H1 (cell line): ENCODE results near the gene ARMC9. TPM values are rescaled to one million over a fixed set of nuclear protein-coding genes. Genes with fewer than 3 reads are reported as not detected.

Experiments
- EGR1 ChIP-seq: IDR thresholded peaks from 2 replicates; pipeline ENCODE4 v1.6.1; 2011; ENCODE audit warnings: low read depth, low read length, borderline replicate concordance
- GABPA ChIP-seq: IDR thresholded peaks from 2 replicates; pipeline ENCODE4 v1.6.1; 2011; ENCODE audit warnings: mild to moderate bottlenecking, low read length, moderate library complexity, borderline replicate concordance; ENCODE audit not compliant: insufficient read depth
- JUND ChIP-seq: IDR thresholded peaks from 2 replicates; pipeline ENCODE4 v1.6.1; 2011; ENCODE audit warnings: mild to moderate bottlenecking, improper control_type of control experiment, low read length
- PHF8 ChIP-seq: fragments of 200-600 bp; sonication (generic); conservative IDR thresholded peaks from 2 replicates; pipeline ENCODE4 v1.7.1; 2012; ENCODE audit warnings: low read depth, mild to moderate bottlenecking, inconsistent platforms, low read length, moderate library complexity
- POLR2AphosphoS5 ChIP-seq: IDR thresholded peaks from 2 replicates; pipeline ENCODE4 v1.6.1; 2011; ENCODE audit warnings: low read depth, low read length
- ZNF274 ChIP-seq: IDR thresholded peaks from 2 replicates; pipeline ENCODE4 v1.7.0; 2012; ENCODE audit warnings: low read length, borderline replicate concordance; ENCODE audit errors: extremely low read depth
- polyA plus RNA-seq, 7 experiments: library from polyadenylated mRNA; depleted of rRNA in 3 of 7; stranded (reverse) in 5 of 7; unstranded in 2 of 7; fragments of >200 nt in 5 of 7; fragments of 200-250 nt in 2 of 7; gene quantifications; 1 replicate in 5 of 7; 2 replicates in 1 of 7; 4 replicates in 1 of 7; pipeline versions ENCODE4 v1.2.1 to v1.2.3, GENCODE V29; 2011 to 2013; ENCODE audit warnings: missing spikeins in 2 of 7, mixed read lengths in 2 of 7
- total RNA-seq: library from RNA; stranded (reverse); fragmentation: NEBNext Ultra II Directional; extraction: Animal tissue kit (Norgen Biotek cat#: 25700); gene quantifications from 2 replicates; pipeline ENCODE4 v1.2.1, GENCODE V29; 2021

Gene ARMC9
- total and polyA plus RNA-seq, 2 of the 8 experiments (the other 6 are each of a cell fraction or from before 2014, with no cell fraction given): 23.2 to 36.1 TPM

DNA sequence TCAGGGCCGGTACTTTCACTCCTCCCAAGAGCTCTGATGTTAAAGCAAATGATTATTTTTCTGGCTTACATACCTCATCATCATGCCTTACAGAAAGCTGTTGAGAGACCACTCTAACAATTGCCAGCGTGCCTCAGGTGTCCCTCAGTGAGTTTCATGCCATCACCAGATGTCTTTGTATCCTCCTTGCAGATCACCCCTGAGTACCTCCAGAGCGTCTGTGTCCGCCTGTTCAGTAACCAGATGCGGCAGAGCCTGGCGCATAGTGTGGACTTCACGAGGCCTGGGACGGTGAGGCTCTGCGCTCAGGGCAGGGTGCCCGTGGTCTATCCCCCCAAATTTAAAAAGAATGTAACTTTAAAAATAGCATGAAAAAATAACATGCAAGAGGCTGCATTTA, 41.3 kb downstream of the ARMC9 start (continued):
- TF ChIP-seq EGR1: no peak
- TF ChIP-seq ZNF274: no peak
- TF ChIP-seq POLR2AphosphoS5: no peak
- no peak for TF ChIP-seq PHF8
- no peak for TF ChIP-seq GABPA
- TF ChIP-seq JUND: no peak
